Adrenal gland (tissue), 12 donors: ENCODE data around the gene CDC25C. TPM values are rescaled to one million over a fixed set of nuclear protein-coding genes. Genes with fewer than 3 reads are reported as not detected.
A peak's percentile ranks its signal among the peaks of the same experiment; 100 is the strongest.

Source experiments
- DNase-seq, 7 donors: peaks; one replicate each; pipeline ENCODE4 v3.0.0-alpha.2; 2019 to 2020
- H3K27ac ChIP-seq, 5 donors: fragments of 200-600 bp; sonication (generic) in 4 of 5; 1 replicate in 3 of 5; 2 replicates in 2 of 5; pipeline versions ENCODE4 v1.5.1 to v1.8.0; 2016 to 2020; ENCODE audit warnings: mild to moderate bottlenecking in 1 of 5
- H3K27me3 ChIP-seq: fragments of 200-600 bp; 2 replicates; pipeline ENCODE4 v1.8.0; 2021
- H3K36me3 ChIP-seq, 2 donors: fragments of 200-600 bp; replicated peaks in 1 of 2; 1 replicate in 1 of 2; 2 replicates in 1 of 2; pipeline versions ENCODE4 v1.5.1 to v1.8.0; 2018 to 2022
- H3K4me1 ChIP-seq, 2 donors: fragments of 200-600 bp; replicated peaks in 1 of 2; 1 replicate in 1 of 2; 2 replicates in 1 of 2; pipeline versions ENCODE4 v1.5.1 to v1.8.0; 2018 to 2021
- H3K4me3 ChIP-seq, 4 donors: fragments of 200-600 bp; sonication (generic) in 3 of 4; one replicate each; pipeline ENCODE4 v1.5.1; 2016 to 2018
- H3K9me3 ChIP-seq, 3 donors: fragments of 200-600 bp; sonication (generic) in 1 of 3; replicated peaks in 1 of 3; 1 replicate in 2 of 3; 2 replicates in 1 of 3; pipeline versions ENCODE4 v1.5.1 to v1.8.0; 2016 to 2021
- CTCF ChIP-seq, 6 experiments: fragments of 450-650 bp in 4 of 6; fragments of 200-600 bp in 2 of 6; sonication (generic) in 1 of 6; IDR thresholded peaks; 1 replicate in 5 of 6; 2 replicates in 1 of 6; pipeline versions ENCODE4 v1.5.1 to v1.8.0; 2016 to 2021; ENCODE audit warnings: antibody characterized with exemption in 6 of 6, mild to moderate bottlenecking in 2 of 6, moderate library complexity in 1 of 6
- POLR2A ChIP-seq, 2 donors: fragments of 450-650 bp; IDR thresholded peaks; one replicate each; pipeline ENCODE4 v1.6.1; 2017; ENCODE audit warnings: antibody characterized with exemption in 2 of 2, mild to moderate bottlenecking in 2 of 2, moderate library complexity in 1 of 2
- WGBS, 4 donors: extraction: QIAGEN DNeasy Blood & Tissue Kit in 2 of 4; methylation state at CpG; one replicate each; pipeline versions ENCODE4 v1.1.5 to v1.1.7; 2013 to 2017; 5-methylcytosine and 5-hydroxymethylcytosine counted together
- intact Hi-C, 2 donors: fragments of 100-400 bp; cut with DNase I; formaldehyde crosslinking; loops; one replicate each; pipeline versions ENCODE4 v1.14.1 to v1.15.0; 2022 to 2023
- polyA plus RNA-seq, 3 donors: library from polyadenylated mRNA; stranded (reverse); fragments of 200-250 nt in 2 of 3; fragments of 350-450 nt in 1 of 3; fragmentation: Illumina TruSeq in 1 of 3; extraction: RNeasy Lipid Tissue Mini Kit (QIAGEN cat#74804) in 1 of 3; gene quantifications; one replicate each; pipeline ENCODE4 v1.2.3, GENCODE V29; 2013 to 2014
- total RNA-seq, 9 donors: library from RNA; depleted of rRNA in 4 of 9; stranded (reverse); fragments of >200 nt in 4 of 9; fragments of 120-200 nt in 1 of 9; fragmentation: NEBNext Ultra II Directional in 1 of 9; extraction: Animal tissue kit (Norgen Biotek cat#: 25700) in 1 of 9; gene quantifications; one replicate each; pipeline versions ENCODE4 v1.1.0 to v1.2.4, GENCODE V29; 2013 to 2023
- donor health status: healthy with polysubstance abuse.
- donor health status: Bipolar disorder and iron deficiency.
- donor health status: DM: yes; HTN: yes; CAD: no.
- donor health status: DM: no; HTN: no; CAD: no.
- donor health status: DM: no; HTN: no; CAD: no.
- donor health status: DM: yes; HTN: yes; CAD: no.

The CDC25C gene
- total and polyA plus RNA-seq, 12 donors, result 0.24 to 5.2 (median 0.32) TPM; not detected in 4

DNA sequence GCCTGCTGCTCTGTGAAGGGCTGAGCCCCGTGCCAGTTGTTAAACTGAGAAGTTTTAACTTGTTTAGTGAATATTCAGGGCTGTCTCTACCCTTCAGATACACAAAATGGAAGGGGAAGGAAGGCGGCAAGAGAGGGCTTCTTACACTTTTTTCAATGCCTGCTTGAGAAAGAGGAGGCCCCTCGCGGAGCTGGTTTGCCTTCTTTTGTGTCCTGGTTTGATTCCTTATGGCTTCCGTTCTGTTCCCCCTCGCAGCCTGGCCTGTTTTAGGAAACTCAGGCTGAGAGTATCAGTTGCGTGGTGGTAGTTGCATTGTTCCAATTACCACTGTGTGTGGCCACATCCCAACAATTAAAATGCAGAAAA, 7.5 kb upstream of the CDC25C start:
- WGBS, 4 donors, result 3 to 26% (median 16%) methylated on average over 6 to 7 of the region's 7 CpGs
- Histone ChIP-seq H3K4me1 (peaks cover 20 to 31% of the 10 kb centered on the region in 2 donors), H3K27ac (peak overlapping the region in 4 of 5 donors; percentile 84 to 98 (median 94)), H3K27me3 (no peaks in the 10 kb centered on the region), H3K9me3 (no peaks in the 10 kb centered on the region), H3K4me3 (peak overlapping the region in 3 of 4 donors; percentile 49 to 95 (median 93)), H3K36me3 (peaks cover 0 to 30% of the 10 kb centered on the region in 2 donors)
- TF ChIP-seq CTCF (IDR thresholded peaks at IDR 0.05) (no peak), POLR2A (IDR thresholded peaks at IDR 0.05) (no peak)
- intact Hi-C loops, result no loop called here
- DNase-seq, result peak in 2 of 7 donors; percentile 18 to 34

DNA sequence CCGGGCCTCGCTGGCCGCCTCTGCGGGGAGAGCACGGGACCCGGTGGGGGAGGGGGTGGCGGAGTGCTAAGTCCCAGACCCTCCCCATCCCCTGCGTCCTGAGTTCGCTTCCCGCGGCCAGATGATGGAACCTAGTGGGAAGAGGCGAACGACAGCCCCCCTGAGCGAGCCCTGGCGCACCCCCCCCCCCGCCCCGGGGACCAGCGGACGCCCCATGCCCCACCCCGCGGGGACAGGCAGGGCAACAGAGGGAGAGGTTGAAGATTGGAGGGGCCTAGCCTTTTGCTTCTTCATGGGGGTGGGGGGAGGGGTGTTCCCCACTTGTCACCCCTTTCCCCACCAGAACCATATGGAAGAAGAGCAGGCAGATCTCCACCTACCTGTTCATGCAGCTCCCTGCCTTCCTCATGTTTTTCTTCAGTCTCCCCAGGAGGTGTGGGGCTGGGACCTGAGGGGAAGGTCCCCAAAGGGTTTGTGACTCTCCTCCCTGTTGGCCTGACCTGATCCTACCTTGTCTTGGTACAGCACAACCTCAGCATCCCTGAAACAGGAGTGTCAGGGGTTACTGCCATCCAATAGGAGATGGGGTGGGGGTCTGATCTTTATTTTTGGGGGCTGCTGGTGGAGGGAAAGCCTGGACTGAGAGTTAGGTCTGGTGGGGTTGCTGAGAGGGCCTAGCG, 6.9 kb upstream of the CDC25C start:
- Histone ChIP-seq H3K9me3 (no peaks in the 10 kb centered on the region), H3K27ac (peak overlapping the region in 4 of 5 donors; percentile 84 to 98 (median 94)), H3K4me1 (peaks cover 20 to 31% of the 10 kb centered on the region in 2 donors), H3K4me3 (peak overlapping the region; percentile 23 to 95 (median 71)), H3K36me3 (peaks cover 0 to 24% of the 10 kb centered on the region in 2 donors), H3K27me3 (no peaks in the 10 kb centered on the region)
- intact Hi-C loops, result no loop called here
- WGBS, 4 donors, result 0 to 20% (median 2%) methylated on average over 1 to 22 of the region's 22 CpGs
- TF ChIP-seq CTCF (IDR thresholded peaks at IDR 0.05) (no peak), POLR2A (IDR thresholded peaks at IDR 0.05) (no peak)
- DNase-seq, result peak in 1 of 7 donors; percentile 50

- Histone ChIP-seq H3K27me3 (no peaks in the 10 kb centered on the region), H3K9me3 (no peaks in the 10 kb centered on the region), H3K27ac (peak within 1 kb of the TSS; percentile 84 to 98 (median 92)), H3K4me1 (peaks cover 20 to 31% of the 10 kb centered on the region in 2 donors), H3K4me3 (peak within 1 kb of the TSS; percentile 23 to 95 (median 71)), H3K36me3 (peaks cover 0 to 19% of the 10 kb centered on the region in 2 donors)
- peak; percentile 91 to 96 (median 93) for DNase-seq
- whole genome bisulfite sequencing, 4 donors, result 0 to 1% (median 0%) methylated on average over 7 to 56 of the region's 56 CpGs
- peak; percentile 99 for TF ChIP-seq POLR2A (IDR thresholded peaks at IDR 0.05)
- peak in 2 of 6 experiments; percentile 11 to 16 for TF ChIP-seq CTCF (IDR thresholded peaks at IDR 0.05)
- intact Hi-C loops, result no loop called here
Observed at GRCh38 chr5:138337685-138338410, 6.2 kb upstream of the CDC25C start, which contains the start of gene FAM53C. FAM53C (plus strand) TSS chr5:138338266; CDS start chr5:138341336, 3,070 bp downstream.
